ENCODE data around the gene ROPN1B.

Gene ROPN1B

DNA sequence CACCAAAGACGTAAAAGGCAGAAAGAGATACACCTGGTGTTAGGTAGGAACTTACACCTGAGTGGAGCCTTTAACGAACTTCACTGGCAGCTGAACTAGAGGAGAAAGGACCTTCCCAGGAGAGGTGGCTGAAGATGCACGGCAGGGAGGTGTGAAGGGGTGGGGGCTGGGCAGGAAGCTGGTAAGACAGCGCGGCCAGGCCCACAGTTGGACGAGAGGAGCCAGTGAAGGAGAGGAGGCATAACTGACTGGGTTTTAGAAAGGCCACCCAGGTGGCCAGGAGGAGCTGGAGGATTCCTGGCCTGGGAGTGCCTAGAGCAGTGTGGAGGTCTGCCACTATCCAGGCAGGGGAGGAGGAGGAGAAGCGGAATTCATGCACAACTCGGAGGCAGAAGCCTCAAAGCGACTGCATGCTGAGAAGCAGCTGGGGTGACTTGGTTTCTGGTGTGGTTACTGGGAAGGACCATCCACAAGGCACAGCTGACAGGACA is 63.0 kb downstream of the ROPN1B start:
- DNase-seq: no peak
